Measurements from ENCODE around the gene LAMC3. TPM values are rescaled to one million over a fixed set of nuclear protein-coding genes. Genes with fewer than 3 reads are reported as not detected.

Gene LAMC3
- total RNA-seq, 1 donor from 2014 or later: 1.6 TPM

DNA sequence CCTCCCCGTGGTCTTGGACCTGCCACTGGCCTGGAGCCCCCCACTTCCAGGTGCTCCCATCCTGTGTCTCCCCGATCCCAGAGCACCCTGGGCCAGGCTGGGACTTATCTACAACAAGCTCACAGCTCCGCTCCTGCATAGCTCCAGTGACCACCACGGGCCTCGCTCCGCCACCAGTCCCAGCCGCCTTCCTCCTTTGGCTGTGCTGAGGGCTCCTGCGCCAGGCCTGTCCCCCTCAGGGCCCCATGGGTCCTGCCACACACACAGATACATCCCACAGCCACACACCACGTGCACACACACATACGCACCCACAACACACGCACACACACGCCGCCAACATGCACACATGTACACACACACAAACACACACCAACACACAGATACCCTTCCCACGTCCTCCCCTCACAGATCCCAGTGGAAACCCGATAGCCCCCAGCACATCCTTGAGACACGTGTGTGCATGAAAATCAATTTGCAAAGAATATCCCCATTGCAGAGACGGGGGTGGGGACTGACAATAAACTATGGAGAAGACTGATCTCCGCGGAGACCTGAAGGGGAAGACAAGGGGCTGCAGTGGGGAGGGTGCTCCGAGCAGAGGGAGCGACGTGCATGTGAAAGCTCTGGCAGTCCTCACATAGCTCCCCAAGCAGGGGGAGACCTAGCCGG lies 18.5 kb upstream of the LAMC3 start:
- TF ChIP-seq, protein P1, sequence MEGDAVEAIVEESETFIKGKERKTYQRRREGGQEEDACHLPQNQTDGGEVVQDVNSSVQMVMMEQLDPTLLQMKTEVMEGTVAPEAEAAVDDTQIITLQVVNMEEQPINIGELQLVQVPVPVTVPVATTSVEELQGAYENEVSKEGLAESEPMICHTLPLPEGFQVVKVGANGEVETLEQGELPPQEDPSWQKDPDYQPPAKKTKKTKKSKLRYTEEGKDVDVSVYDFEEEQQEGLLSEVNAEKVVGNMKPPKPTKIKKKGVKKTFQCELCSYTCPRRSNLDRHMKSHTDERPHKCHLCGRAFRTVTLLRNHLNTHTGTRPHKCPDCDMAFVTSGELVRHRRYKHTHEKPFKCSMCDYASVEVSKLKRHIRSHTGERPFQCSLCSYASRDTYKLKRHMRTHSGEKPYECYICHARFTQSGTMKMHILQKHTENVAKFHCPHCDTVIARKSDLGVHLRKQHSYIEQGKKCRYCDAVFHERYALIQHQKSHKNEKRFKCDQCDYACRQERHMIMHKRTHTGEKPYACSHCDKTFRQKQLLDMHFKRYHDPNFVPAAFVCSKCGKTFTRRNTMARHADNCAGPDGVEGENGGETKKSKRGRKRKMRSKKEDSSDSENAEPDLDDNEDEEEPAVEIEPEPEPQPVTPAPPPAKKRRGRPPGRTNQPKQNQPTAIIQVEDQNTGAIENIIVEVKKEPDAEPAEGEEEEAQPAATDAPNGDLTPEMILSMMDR (IDR thresholded peaks at IDR 0.05): no peak
- Histone ChIP-seq H3K4me3 (no peak overlapping the region), H3K4me1 (no peaks in the 10 kb centered on the region), H3K9me3 (no peaks in the 10 kb centered on the region), H3K36me3 (no peaks in the 10 kb centered on the region), H3K27ac (no peak overlapping the region), H3K27me3 (no peaks in the 10 kb centered on the region)
- intact Hi-C loops (cut with DNase I): no loop called here
- DNase-seq (ENCODE audit: low spot score in 2 of 2): no peak

DNA sequence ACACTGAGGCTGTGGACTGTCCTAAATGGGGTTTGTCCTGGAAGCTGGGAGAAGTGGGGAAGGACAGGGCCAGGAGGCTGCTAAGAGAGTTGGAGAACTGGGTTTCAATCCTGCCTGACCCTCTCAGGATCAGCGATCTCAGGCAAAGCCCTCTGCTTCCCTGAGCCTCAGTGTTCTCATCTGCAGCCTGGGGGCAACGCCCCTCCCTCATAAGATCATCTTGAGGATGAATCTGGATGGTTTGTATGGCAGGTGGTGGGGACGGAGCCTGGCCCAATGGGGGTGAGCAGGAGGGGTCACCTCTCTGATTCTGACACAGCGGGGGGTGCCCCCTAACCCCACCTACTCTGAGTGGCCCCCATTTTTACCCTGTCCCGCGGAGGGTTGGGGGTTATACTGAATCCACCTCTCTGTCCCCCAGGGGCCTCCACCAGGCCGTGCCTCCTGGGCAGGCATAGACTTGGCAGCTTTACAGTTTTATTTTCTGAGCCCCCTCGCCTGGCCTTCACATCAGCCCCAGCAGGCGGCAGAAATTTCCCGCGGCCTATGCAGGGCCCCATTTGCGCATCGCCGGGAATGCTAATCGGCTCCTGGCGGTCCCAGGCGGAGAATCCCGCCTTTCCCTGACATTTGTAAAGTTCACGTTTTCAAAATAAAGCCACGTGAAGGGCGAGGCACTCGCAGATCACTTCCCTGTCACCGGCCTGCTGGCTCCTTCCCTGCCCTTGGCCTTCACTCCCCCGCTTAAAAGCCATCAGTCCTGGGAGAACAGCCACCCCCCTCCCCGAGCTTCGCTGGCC lies 17.8 kb upstream of the LAMC3 start:
- Histone ChIP-seq H3K4me1 (no peaks in the 10 kb centered on the region), H3K4me3 (no peak overlapping the region), H3K36me3 (no peaks in the 10 kb centered on the region), H3K9me3 (no peaks in the 10 kb centered on the region), H3K27me3 (no peaks in the 10 kb centered on the region), H3K27ac (no peak overlapping the region)
- intact Hi-C loops (cut with DNase I): no loop called here
- no peak for DNase-seq (ENCODE audit: low spot score in 2 of 2)
- TF ChIP-seq, protein P1 (IDR thresholded peaks at IDR 0.05): no peak

DNA sequence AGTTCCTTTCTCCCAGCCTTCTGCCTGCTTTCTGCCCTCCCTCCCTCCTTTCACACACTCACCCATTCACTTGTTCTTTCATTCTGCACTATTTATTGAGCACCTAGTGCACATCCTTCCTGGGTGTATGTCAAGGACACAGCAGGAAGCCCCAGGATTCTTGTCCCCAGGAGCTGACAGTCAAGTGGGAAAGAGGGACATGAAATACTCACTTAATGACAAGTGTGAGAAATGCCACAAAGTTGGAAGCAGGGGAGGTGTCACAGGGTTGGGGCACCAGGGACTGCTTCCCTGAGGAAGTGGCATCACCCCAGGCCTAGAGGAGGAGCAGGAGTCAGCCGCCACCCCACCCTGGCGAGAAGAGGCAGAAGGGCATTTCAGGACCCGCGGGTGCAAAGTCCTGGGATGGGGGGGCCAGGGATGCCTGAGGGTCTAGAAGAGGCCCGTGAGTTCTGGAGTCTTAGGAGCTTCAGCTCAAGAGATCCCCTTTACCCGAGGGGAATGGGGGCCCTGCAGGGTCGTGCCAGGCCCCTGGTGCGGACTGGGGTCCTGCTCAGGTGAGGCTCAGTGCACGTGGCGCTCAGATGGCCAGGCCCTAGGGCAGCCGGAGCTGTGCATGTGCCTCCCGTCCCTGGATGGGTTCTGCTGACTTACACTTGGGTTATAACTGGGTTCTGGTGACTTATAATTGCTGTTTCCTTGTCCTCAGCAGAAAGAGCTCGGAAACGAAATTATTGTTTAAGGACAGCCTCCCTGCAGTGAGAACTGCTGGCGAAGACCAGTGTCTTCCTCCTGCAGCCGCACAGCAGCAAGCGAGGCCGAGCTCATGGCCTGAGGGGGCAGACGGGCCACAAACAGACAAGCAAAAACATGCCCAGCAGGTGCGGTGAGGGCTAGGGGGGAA lies 16.9 kb upstream of the LAMC3 start:
- DNase-seq (ENCODE audit: low spot score in 2 of 2): no peak
- Histone ChIP-seq H3K27me3 (no peaks in the 10 kb centered on the region), H3K27ac (no peak overlapping the region), H3K4me1 (no peaks in the 10 kb centered on the region), H3K36me3 (no peaks in the 10 kb centered on the region), H3K9me3 (no peaks in the 10 kb centered on the region), H3K4me3 (no peak overlapping the region)
- intact Hi-C loops (cut with DNase I): no loop called here
- TF ChIP-seq, protein P1 (IDR thresholded peaks at IDR 0.05): no peak

DNA sequence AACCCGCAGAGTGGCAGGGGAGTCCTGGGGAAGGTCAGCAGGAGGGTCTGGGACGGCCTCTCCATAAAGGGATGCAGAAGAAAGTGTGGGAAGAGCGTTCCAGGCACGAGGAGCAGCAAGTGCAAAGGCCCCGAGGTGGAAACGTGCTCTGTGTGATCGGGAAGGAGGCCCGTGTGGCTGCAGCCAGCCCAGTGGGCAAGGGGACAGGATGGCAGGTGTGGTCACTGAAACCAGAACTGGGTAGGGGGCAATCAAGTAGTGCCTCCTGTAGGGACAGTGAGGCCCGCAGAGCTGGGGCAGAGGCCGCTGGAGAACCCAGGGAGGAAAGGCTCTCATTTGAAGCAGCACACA lies 16.3 kb upstream of the LAMC3 start:
- Histone ChIP-seq H3K4me3 (no peak overlapping the region), H3K27me3 (no peaks in the 10 kb centered on the region), H3K27ac (no peak overlapping the region), H3K36me3 (no peaks in the 10 kb centered on the region), H3K4me1 (no peaks in the 10 kb centered on the region), H3K9me3 (no peaks in the 10 kb centered on the region)
- intact Hi-C loops (cut with DNase I): no loop called here
- no peak for DNase-seq (ENCODE audit: low spot score in 2 of 2)
- TF ChIP-seq, protein P1 (IDR thresholded peaks at IDR 0.05): no peak

DNA sequence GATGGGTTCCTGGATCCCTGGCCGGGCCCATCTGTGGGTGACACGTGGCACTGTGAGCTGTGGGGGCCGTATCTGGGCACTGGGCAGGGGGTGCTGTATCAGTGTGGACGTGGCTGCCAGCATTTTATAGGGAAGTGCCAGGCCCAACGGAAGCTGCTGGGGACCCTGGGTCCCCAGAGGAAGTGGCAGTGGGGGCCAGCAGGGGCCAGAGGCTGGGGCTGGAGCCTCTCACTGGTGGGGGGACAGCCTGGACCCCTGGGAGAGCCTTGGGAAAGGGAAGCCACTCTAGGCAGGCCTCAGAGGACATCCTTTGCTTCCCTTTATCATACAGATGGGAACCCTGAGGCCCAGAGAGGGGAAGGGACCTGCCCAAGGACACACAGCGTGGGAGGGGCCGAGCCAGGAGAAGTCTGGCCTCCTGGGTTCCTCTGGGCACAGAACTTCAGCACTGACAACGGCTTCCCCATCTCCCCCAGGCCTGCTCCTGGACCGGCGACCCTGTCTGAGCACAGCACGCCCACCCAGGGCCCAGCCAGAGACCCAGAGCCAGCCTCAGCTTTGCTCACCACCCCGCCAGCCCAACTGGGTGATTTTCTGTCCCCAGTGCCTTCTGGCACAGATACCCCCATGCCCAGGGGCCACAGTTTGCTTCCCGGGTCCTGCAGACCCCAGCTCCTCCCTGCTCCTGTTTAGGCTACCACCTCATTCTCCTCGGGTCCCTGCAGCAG lies 15.5 kb upstream of the LAMC3 start:
- H3K4me1 ChIP-seq: no peaks in the 10 kb centered on the region
- intact Hi-C loops (cut with DNase I): no loop called here
- no peak overlapping the region for H3K27ac ChIP-seq
- no peaks in the 10 kb centered on the region for H3K36me3 ChIP-seq
- no peaks in the 10 kb centered on the region for H3K9me3 ChIP-seq
- no peak overlapping the region for H3K4me3 ChIP-seq
- TF ChIP-seq, protein P1 (IDR thresholded peaks at IDR 0.05): no peak
- no peak for DNase-seq (ENCODE audit: low spot score in 2 of 2)
- H3K27me3 ChIP-seq: no peaks in the 10 kb centered on the region
